Hepatocyte (in vitro differentiated cells): ENCODE results near the gene ANAPC2. TPM values are rescaled to one million over a fixed set of nuclear protein-coding genes. Genes with fewer than 3 reads are reported as not detected.

ENCODE experiments used
- DNase-seq: peaks from one replicate; pipeline ENCODE4 v3.0.0-alpha.2; 2016; ENCODE audit warnings: low spot score
- H2AFZ ChIP-seq: fragments of 200-600 bp; sonication (generic); 2 replicates; pipeline ENCODE4 v1.6.0; 2016; ENCODE audit warnings: antibody characterized with exemption, mild to moderate bottlenecking
- H3K27ac ChIP-seq: fragments of 200-600 bp; sonication (generic); 2 replicates; pipeline ENCODE4 v1.5.1; 2016; ENCODE audit warnings: mild to moderate bottlenecking
- H3K27me3 ChIP-seq: fragments of 200-600 bp; sonication (generic); 2 replicates; pipeline ENCODE4 v1.6.1; 2016
- H3K36me3 ChIP-seq: fragments of 200-600 bp; sonication (generic); replicated peaks from 2 replicates; pipeline ENCODE4 v1.5.1; 2016; ENCODE audit warnings: low read depth; ENCODE audit not compliant: insufficient read depth
- H3K4me1 ChIP-seq: fragments of 200-600 bp; sonication (generic); 2 replicates; pipeline ENCODE4 v1.5.1; 2016; ENCODE audit warnings: mild to moderate bottlenecking, moderate library complexity; ENCODE audit not compliant: insufficient read depth
- H3K4me2 ChIP-seq: fragments of 200-600 bp; sonication (generic); 2 replicates; pipeline ENCODE4 v1.6.0; 2016
- H3K4me3 ChIP-seq: fragments of 200-600 bp; sonication (generic); 2 replicates; pipeline ENCODE4 v1.5.1; 2016; ENCODE audit warnings: mild to moderate bottlenecking
- H3K79me2 ChIP-seq: fragments of 200-600 bp; sonication (generic); 2 replicates; pipeline ENCODE4 v1.6.0; 2017; ENCODE audit warnings: mild to moderate bottlenecking
- H3K9me2 ChIP-seq: fragments of 200-600 bp; sonication (generic); replicated peaks from 2 replicates; pipeline ENCODE4 v1.6.0; 2017; ENCODE audit warnings: mild to moderate bottlenecking; ENCODE audit not compliant: insufficient read depth
- H3K9me3 ChIP-seq: fragments of 200-600 bp; sonication (generic); 2 replicates; pipeline ENCODE4 v1.5.1; 2016; ENCODE audit warnings: low read depth, mild to moderate bottlenecking
- H4K20me1 ChIP-seq: fragments of 200-600 bp; sonication (generic); 2 replicates; pipeline ENCODE4 v1.6.0; 2016; ENCODE audit warnings: mild to moderate bottlenecking; ENCODE audit not compliant: insufficient read depth, poor library complexity, severe bottlenecking
- EZH2 ChIP-seq: fragments of 200-600 bp; sonication (generic); IDR thresholded peaks from 2 replicates; pipeline ENCODE4 v1.6.1; 2016; ENCODE audit warnings: antibody characterized with exemption, mild to moderate bottlenecking, borderline replicate concordance
- EZH2phosphoT487 ChIP-seq: fragments of 200-600 bp; sonication (generic); IDR thresholded peaks from one replicate; pipeline ENCODE4 v1.6.1; 2018; ENCODE audit warnings: antibody characterized with exemption, mild to moderate bottlenecking, low read depth, moderate library complexity; ENCODE audit not compliant: unreplicated experiment, severe bottlenecking
- WGBS: methylation state at CpG from one replicate; pipeline ENCODE4 v1.1.6; 2016; ENCODE audit warnings: low lambda C conversion rate; ENCODE audit errors: missing lambda C conversion rate; 5-methylcytosine and 5-hydroxymethylcytosine counted together
- polyA plus RNA-seq: library from polyadenylated mRNA; unstranded; fragments of >200 nt; fragmentation: Nextera tagmentation; extraction: Ambion mirVana; gene quantifications from 2 replicates; pipeline ENCODE4 v1.2.1, GENCODE V29; 2016
- total RNA-seq: library from RNA; depleted of rRNA; stranded (reverse); fragments of >200 nt; gene quantifications from 2 replicates; pipeline ENCODE4 v1.2.3, GENCODE V29; 2014
- TF ChIP-seq, protein P1 (sequence below): fragments of 200-600 bp; sonication (generic); IDR thresholded peaks from 2 replicates; pipeline ENCODE4 v1.5.1; 2016; ENCODE audit warnings: antibody characterized with exemption, mild to moderate bottlenecking; ENCODE audit not compliant: poor library complexity

ANAPC2 gene
- total and polyA plus RNA-seq, 2 experiments from 2014 or later = 12.2 to 21.3 TPM

DNA sequence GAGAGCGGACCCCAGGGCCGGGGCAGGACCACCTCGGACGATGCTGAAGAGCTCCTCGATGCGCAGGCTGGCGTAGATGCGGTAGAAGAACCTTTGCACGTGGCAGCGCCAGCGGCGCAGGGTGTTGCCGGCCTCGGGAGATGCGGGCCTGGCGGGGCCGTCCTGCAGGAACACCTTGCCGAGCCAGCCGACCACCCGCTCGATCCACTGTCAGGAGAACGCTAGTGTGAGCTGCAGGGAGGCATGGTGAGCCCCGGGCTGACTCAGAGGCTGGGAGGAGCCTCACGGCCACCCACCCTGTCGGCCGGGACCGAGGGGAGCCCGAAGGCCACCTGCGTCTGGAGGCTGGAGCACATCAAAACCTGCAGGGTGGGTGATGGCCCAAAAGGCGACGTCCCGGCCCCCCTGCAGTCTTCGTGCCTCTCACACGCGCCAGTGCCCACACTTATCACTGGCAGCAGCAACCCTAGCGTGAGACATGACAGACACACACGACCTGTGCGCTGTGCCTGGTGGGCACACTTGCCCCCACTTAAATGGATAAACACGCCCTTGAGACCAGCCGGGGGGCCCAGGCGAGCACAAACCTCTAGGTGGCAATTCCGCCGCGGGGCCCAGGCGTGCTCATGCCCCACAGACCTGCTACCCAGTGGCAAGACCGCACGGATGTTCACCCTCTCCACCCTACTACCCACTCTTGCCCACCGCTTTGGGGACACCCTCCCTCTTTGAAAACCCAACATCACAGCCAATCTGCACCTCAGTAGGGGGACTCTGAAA lies 3.3 kb downstream of the ANAPC2 start:
- peaks cover 26% of the 10 kb centered on the region for H3K79me2 ChIP-seq
- no peaks in the 10 kb centered on the region for H3K36me3 ChIP-seq
- H2AFZ ChIP-seq = no peak overlapping the region
- WGBS = 92% methylated on average over 48 of the region's 48 CpGs
- no peaks in the 10 kb centered on the region for H3K9me2 ChIP-seq
- H3K4me2 ChIP-seq = no peak overlapping the region
- H3K4me3 ChIP-seq = no peak overlapping the region
- no peaks in the 10 kb centered on the region for H3K27me3 ChIP-seq
- peaks cover 14% of the 10 kb centered on the region for H3K4me1 ChIP-seq
- H3K27ac ChIP-seq = no peak overlapping the region
- no peaks in the 10 kb centered on the region for H3K9me3 ChIP-seq
- peaks cover 14% of the 10 kb centered on the region for H4K20me1 ChIP-seq
- DNase-seq = no peak
- TF ChIP-seq, protein P1, sequence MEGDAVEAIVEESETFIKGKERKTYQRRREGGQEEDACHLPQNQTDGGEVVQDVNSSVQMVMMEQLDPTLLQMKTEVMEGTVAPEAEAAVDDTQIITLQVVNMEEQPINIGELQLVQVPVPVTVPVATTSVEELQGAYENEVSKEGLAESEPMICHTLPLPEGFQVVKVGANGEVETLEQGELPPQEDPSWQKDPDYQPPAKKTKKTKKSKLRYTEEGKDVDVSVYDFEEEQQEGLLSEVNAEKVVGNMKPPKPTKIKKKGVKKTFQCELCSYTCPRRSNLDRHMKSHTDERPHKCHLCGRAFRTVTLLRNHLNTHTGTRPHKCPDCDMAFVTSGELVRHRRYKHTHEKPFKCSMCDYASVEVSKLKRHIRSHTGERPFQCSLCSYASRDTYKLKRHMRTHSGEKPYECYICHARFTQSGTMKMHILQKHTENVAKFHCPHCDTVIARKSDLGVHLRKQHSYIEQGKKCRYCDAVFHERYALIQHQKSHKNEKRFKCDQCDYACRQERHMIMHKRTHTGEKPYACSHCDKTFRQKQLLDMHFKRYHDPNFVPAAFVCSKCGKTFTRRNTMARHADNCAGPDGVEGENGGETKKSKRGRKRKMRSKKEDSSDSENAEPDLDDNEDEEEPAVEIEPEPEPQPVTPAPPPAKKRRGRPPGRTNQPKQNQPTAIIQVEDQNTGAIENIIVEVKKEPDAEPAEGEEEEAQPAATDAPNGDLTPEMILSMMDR = no peak
- TF ChIP-seq EZH2 (no peak), EZH2phosphoT487 (no peak)

DNA sequence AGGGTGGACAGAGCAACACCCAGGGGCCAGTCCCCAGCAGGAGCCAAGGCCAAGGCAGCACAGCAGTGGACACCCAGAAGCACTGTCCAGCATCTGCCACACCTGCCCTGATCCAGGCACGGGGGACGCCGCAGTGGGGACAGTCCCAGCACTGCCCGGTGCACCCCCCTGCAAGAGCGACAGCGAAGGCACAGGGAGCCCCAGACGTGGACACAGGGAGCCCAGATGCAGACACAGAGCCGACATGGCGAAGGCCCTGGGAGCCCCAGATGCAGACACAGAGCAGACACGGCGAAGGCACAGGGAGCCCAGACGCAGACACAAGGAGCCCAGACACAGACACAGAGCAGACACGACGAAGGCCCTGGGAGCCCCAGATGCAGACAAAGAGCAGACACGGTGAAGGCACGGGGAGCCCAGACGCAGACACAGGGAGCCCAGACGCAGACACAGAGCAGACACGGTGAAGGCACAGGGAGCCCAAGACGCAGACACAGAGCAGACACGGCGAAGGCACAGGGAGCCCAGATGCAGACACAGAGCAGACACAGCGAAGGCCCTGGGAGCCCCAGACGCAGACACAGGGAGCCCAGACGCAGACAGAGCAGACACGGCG lies 4.3 kb downstream of the ANAPC2 start:
- Histone ChIP-seq H3K4me1 (peaks cover 7% of the 10 kb centered on the region), H3K27me3 (no peaks in the 10 kb centered on the region), H3K4me2 (no peak overlapping the region), H3K79me2 (peaks cover 19% of the 10 kb centered on the region), H3K36me3 (no peaks in the 10 kb centered on the region), H3K27ac (no peak overlapping the region), H3K9me3 (no peaks in the 10 kb centered on the region), H3K9me2 (no peaks in the 10 kb centered on the region), H2AFZ (no peak overlapping the region), H4K20me1 (peaks cover 4% of the 10 kb centered on the region), H3K4me3 (no peak overlapping the region)
- TF ChIP-seq EZH2 (no peak), EZH2phosphoT487 (no peak)
- TF ChIP-seq, protein P1 = no peak
- 95% methylated on average over 23 of the region's 27 CpGs for WGBS
- no peak for DNase-seq

DNA sequence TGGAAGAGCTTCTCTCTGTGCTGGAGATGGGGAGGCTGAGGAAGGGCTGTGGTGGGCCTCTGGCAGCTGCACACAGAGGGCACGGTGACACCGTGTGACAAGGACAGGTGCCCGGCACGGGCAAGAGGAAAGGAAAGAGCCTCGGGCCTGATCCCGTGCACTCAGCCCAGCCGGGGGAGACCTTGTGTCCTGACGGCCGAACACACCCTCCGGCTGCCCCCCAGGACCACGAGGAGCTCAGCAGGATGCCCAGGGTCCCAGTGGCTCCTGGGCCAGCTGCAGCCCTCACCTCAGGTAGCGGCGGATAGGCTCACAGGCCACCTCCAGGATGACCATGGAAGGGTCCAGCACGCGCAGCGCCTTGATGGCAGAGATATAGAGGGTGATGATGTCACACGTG lies 5.5 kb downstream of the ANAPC2 start:
- Histone ChIP-seq H4K20me1 (peaks cover 4% of the 10 kb centered on the region), H3K36me3 (no peaks in the 10 kb centered on the region), H3K9me2 (no peaks in the 10 kb centered on the region), H3K27ac (no peak overlapping the region), H2AFZ (no peak overlapping the region), H3K9me3 (no peaks in the 10 kb centered on the region), H3K4me3 (no peak overlapping the region), H3K79me2 (peaks cover 15% of the 10 kb centered on the region), H3K4me2 (no peak overlapping the region), H3K27me3 (no peaks in the 10 kb centered on the region), H3K4me1 (peaks cover 7% of the 10 kb centered on the region)
- no peak for DNase-seq
- 95% methylated on average over 17 of the region's 17 CpGs for WGBS
- TF ChIP-seq EZH2phosphoT487 = no peak
- TF ChIP-seq, protein P1 = no peak
- TF ChIP-seq EZH2 = no peak
